Measurements from ENCODE around the gene TNS1.
A peak's percentile ranks its signal among the peaks of the same experiment; 100 is the strongest.

TNS1 gene

DNA sequence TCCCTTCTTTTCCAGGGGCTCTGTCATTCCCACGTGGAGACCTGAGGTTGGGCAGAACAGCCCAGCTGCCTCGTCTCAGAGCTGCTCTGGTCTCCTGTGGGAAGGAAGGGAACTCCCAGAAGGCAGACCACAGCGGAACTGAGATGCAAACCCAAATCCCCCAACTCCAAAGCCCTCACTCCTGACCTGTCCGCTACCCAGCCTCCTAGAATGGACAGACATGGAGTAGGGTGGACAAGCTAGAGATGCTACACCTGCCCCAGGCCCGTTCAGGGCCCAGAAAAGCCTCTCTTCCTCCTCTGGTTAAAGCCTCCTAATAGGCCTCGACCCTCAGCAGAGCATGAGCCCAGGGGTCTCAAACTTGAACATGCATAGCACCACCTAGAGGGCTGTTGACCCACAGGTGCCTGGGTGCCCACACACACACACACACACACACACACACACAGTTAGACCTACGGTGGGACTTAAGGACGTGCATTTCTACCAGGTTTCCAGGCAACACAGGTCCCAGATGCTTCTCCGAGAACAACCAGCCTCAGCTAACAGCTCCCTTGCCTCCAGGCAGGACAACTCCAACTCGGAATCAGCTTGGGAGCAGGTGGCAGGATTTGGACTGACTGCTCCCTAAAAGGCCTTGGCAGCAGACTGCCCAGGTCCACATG, 93.5 kb downstream of the TNS1 start:
- no peak for DNase-seq

GRCh38 chr2:217908544-217908943, 94.3 kb downstream of the TNS1 start:
- no peak for DNase-seq

DNA sequence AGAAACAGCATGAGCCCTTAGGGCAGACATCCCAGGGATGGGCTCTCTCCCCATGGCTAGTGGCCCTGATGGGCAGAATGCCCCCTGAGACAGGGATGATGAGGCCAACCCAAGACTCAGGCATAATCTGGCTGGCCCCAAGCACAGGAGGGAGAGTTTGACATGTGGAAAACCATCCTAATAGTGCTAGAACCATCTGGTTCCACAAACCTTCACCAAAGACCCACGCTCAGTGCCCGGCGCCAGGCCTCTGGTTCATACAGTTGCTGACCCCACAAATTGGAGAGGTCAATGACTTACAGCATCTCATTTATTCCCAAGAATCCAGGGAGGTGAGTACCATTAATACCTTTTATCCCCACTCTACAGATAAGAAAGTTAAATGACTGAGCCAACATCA, 95.5 kb downstream of the TNS1 start:
- no peak for DNase-seq

- no peak for DNase-seq
Measured at GRCh38 chr2:217906798-217907197, 96.0 kb downstream of the TNS1 start.

- DNase-seq: no peak
Measured at GRCh38 chr2:217905896-217906295, 96.9 kb downstream of the TNS1 start.

GRCh38 chr2:217905395-217905794, 97.4 kb downstream of the TNS1 start:
- DNase-seq: no peak

GRCh38 chr2:217904614-217904965, 98.2 kb downstream of the TNS1 start:
- no peak for DNase-seq

- no peak for DNase-seq
Measured at GRCh38 chr2:217903859-217904613, 98.8 kb downstream of the TNS1 start.

DNA sequence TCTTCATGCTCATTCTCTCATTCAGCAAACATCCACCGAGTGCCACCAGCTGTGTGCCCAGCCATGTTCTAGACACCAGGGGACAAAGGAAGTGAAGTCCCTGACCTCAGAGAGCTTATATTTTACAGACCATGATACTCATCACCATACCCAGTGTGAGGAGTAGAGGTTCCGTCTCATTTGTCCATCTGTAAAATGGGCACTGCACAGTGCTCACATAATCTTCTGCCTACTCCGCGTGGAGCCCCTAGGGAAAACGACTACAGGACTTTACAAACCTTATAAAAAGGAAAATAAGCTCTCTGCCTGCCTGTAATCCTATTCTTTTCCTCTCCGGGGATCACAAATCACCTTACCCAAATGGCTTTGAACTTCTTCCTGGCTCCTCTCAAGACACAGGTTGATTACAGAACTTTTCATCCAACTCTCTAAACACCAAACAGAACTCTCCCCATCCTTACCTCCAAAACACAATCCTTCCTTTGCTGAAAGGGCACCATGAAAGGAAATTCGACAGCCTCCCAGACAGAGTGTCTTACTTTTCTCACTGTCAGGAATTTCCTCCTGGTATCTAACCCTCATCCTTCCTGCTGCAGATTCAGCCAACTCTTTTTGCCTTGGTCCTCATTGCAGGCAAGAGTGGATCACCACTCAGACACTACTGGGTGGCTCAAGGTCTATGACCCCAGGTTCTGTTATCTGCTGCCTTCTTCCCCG, 99.5 kb downstream of the TNS1 start:
- no peak for DNase-seq

- no peak for DNase-seq
Measured at GRCh38 chr2:217902379-217903141, 100.2 kb downstream of the TNS1 start.

GRCh38 chr2:217901835-217902378, 100.9 kb downstream of the TNS1 start:
- no peak for DNase-seq

DNA sequence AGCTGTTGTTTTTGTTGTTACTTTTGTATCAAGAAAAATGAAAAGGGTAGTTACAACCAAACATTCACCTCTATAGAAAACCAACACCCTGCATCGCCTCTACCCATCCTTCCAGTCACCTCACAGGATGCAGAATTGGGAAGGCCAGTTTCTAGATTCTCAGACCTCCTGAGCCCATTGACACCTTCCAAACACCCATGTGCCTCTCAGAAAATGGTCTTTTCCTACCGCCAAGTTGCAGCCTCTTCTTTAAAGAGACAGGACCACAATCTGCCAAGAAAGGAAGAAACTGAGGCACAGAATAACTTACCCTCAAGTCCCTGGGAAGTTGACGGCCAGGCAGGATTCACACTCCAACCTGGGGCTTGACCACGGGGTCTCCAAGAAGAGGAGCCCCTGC, 101.4 kb downstream of the TNS1 start:
- DNase-seq: no peak

DNA sequence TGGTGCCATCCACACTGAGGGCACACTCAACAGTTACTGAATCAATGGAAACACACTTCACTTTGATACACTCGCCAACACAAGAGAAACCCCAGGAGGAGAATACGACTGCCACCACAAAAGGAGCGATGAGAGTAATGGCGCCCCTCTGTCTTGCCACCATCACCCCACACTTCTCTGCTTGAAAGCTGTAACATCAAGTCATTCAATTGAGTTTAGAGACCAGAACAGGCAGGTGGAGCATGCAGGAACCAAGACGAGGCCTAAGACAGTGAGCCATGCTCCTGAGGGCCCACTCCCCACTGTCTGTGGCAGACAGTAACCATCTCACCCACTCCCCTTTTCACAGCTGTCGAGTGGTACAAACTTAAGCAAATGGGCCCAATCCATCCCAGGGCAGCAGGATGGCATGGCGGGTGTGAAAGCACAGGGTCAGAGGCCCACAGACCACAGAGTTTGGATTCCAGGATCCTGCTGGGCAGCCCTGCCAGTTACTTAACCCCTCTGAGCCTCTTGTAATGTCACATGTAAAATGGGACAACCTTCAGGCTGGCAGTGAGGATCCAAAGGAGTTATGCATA, 101.9 kb downstream of the TNS1 start:
- no peak for DNase-seq

DNA sequence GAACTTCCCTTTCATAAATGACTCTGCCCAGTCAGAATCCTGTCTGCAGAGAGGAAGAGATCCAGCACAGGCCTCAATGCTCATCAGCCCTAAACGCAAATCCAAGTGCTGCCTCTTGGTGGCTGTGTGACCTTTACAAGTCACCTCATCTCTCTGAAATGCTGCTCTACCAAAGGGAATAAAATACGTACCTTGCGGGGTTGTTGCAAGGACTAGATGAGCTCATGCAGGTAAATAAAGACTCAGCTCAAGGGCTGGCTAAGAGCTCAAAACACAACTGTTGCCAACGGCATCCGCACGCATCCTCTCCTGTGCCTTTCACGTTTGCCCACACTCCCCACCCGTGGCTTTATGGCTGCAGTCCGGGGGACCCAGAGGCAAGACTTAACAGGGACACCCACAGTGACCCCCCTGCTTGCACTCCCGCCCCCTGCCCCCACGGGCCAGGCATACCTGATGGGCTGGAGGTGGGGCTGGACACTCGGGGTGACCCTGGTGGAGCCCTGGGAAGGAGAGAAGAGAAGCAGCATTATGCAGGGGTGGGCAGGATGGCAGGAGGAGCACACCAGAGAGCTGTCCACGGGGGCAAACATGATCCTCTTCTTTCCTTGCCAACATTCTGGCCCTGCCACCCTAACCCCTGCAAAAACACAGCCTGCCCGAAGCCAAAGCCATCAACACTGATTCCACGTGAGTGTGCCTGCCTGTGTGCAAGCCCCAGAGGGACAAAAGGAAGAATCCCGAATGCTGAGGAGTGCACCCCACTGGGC, 102.6 kb downstream of the TNS1 start:
- DNase-seq: peak; percentile 1 to 48 (median 18)

DNA sequence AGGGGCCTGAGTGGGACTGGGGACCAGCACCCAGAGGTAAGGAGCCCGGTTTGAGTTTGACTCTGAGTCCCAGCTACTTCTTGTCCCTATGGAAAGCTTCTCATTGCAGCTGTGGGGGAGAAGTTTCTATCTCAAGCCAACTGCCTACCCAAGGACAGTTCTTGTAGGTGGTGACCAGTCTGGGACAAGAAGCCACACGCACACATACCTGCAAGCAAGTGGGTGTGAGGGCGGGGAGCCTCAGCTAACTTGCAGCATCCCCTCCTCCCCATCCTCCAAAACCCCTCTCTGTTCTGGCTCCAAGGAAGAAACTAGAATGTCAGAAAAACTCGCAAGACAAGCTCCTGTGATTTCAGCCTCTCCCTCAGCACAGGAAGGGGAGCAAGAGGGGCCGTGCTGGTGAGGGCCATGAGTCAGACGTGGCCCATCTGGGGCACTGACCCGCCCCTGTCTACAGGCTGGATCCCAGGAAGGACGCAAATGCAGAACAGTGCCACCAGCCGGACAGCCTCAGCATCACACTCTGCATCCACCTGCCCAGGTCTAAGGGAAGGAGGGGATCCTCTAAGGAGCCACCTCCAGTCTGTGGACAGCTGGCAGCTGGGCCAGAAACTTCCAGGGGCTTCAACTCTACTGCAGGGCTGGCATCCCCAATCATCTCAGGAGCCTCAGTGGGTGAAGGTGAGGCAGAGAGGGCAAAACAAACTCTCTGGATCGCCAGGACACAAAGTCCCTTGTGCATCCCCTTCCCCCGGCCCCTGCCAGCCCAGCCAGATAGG, 103.4 kb downstream of the TNS1 start:
- DNase-seq: no peak

DNA sequence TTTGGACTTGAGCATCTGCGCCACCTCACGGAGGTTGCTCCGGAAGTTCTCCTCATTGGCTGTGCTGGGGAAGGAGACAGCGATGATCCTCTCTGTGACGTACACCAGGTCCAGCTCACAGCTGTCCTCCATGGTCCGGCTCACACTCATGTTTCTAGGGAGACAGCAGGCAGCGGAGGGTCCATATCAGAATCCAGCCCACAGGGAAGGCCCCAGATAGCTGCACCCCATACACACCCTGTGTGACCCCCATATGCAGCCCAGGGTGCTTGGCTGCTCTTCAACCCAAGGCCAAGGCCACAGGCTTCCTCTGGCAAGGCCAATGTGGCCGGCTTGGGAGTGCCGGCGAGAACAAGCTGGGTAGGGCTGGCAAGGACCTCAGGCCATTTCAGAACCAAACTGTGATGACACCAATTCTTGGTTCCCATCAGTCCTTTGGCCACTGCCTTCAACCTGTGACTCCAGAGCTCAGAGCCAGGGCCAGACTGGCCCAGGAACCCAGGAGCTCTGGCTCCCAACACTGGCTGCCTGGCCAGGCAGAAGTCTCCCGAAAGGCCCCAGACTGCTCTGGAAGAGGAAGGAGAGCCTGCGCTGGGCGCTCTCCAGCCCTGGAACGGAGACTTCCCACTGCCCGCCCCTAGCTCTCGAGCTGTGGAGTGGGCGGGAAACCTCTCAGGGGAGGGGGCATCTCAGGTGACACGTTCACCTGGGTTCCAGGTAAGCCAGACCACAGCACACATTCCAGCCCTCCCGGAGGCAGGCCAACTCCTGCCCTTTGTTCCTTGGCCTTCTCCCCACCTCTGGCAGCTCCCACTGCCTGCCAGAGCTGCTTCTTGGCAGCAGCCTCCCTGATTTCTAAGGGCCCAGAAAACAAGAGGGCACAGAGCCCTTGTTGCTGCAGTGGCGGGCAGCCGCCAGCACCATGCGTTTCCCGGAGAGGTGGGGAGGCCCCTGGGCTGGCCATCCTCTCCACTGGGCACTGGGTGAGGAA, 104.7 kb downstream of the TNS1 start:
- peak in 1 of 3 experiments; percentile 2 for DNase-seq

DNA sequence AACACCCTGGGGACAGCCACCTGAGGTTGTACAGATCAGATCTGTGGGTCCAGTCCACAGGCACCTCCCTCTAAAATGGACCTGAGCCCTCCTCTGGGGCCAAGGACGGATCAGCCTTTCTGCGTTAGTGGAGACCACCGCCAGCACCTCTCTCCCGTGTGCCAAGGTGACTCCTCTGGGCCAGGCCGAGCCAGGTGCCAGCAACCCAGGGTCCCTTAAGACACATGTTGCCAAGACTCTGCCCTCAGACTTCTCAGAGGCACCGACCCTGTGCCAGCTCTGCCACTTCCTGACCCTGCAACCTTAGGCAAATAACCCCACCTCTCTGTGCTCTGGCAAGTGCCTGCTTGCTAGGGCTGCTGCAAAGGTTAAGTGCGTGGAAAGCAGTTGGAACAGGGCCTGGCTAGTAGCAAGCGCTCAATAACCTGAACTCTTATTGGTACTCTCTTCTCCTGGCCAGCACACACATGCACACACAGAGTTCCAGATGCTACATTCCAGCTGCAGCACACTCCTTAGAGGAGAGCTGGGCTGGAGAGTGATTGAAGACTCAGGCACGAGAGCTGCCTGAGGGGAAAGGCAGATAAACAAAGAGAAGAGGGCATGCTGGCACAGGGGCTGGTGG, 105.6 kb downstream of the TNS1 start:
- DNase-seq: no peak

- no peak for DNase-seq
Measured at GRCh38 chr2:217895070-217895635, 107.6 kb downstream of the TNS1 start.

GRCh38 chr2:217893440-217893839, 109.4 kb downstream of the TNS1 start:
- no peak for DNase-seq
